ENCODE data around the gene CANT1. TPM values are rescaled to one million over a fixed set of nuclear protein-coding genes. Genes with fewer than 3 reads are reported as not detected.

Gene CANT1
- total and polyA plus RNA-seq, 12 donors, result 10.3 to 78.3 (median 40.4) TPM

- intact Hi-C loops (cut with DNase I), result loop anchor here (2.0 to 5.0 kb wide), 2 partner anchors 34 to 36 kb away; no protein-coding TSS in a partner anchor
- 54 to 64% (median 56%) methylated on average over 23 to 25 of the region's 25 CpGs for WGBS, 4 donors
- H3K36me3 ChIP-seq (replicated peaks in 1 of 2), result peaks cover 0 to 17% of the 10 kb centered on the region in 2 donors
- H3K4me1 ChIP-seq (replicated peaks in 1 of 2), result peaks cover 3 to 6% of the 10 kb centered on the region in 2 donors
- no peak for DNase-seq
- no peaks in the 10 kb centered on the region for H3K27me3 ChIP-seq
- H3K4me3 ChIP-seq, result no peak overlapping the region
- no peak for TF ChIP-seq POLR2A (IDR thresholded peaks at IDR 0.05)
- TF ChIP-seq, protein P1, sequence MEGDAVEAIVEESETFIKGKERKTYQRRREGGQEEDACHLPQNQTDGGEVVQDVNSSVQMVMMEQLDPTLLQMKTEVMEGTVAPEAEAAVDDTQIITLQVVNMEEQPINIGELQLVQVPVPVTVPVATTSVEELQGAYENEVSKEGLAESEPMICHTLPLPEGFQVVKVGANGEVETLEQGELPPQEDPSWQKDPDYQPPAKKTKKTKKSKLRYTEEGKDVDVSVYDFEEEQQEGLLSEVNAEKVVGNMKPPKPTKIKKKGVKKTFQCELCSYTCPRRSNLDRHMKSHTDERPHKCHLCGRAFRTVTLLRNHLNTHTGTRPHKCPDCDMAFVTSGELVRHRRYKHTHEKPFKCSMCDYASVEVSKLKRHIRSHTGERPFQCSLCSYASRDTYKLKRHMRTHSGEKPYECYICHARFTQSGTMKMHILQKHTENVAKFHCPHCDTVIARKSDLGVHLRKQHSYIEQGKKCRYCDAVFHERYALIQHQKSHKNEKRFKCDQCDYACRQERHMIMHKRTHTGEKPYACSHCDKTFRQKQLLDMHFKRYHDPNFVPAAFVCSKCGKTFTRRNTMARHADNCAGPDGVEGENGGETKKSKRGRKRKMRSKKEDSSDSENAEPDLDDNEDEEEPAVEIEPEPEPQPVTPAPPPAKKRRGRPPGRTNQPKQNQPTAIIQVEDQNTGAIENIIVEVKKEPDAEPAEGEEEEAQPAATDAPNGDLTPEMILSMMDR (IDR thresholded peaks at IDR 0.05), result peak in 1 of 6 experiments; percentile 4
- H3K27ac ChIP-seq, result peak overlapping the region in 1 of 5 donors; percentile 15
- no peaks in the 10 kb centered on the region for H3K9me3 ChIP-seq (replicated peaks in 1 of 3)
Observed at GRCh38 chr17:79046197-79046915, 36.8 kb upstream of the CANT1 start.

DNA sequence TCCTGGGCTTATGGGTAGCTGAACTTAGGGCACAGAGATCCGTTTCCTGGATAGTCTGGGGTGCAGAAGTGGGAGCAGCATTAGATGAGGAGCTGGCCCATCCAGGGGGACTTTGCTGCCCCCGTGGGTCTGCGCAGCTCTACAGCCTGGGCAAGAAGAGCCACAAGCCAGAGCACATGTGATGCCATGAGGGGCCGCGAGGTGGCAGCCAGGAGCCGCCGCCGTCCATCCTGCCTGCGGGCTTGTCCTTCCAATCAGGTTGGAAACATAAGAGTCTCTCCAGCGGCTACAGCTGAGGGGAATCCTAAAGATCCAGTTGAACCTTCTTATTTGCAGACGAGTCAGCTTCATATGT, 36.3 kb upstream of the CANT1 start:
- intact Hi-C loops (cut with DNase I), result loop anchor here (2.0 to 5.0 kb wide), 2 partner anchors 35 to 36 kb away; no protein-coding TSS in a partner anchor
- DNase-seq, result peak; percentile 60 to 91 (median 79)
- Histone ChIP-seq H3K4me3 (no peak overlapping the region), H3K27me3 (no peaks in the 10 kb centered on the region), H3K4me1 (replicated peaks in 1 of 2) (peaks cover 3 to 6% of the 10 kb centered on the region in 2 donors), H3K9me3 (replicated peaks in 1 of 3) (no peaks in the 10 kb centered on the region), H3K36me3 (replicated peaks in 1 of 2) (peaks cover 0 to 17% of the 10 kb centered on the region in 2 donors), H3K27ac (no peak overlapping the region)
- WGBS, 4 donors, result 0 to 3% (median 3%) methylated on average over 1 to 11 of the region's 11 CpGs; no CpG with 5 or more reads in 1 of the 4 donors
- no peak for TF ChIP-seq POLR2A (IDR thresholded peaks at IDR 0.05)
- TF ChIP-seq, protein P1 (IDR thresholded peaks at IDR 0.05), result peak; percentile 83 to 92 (median 88)

DNA sequence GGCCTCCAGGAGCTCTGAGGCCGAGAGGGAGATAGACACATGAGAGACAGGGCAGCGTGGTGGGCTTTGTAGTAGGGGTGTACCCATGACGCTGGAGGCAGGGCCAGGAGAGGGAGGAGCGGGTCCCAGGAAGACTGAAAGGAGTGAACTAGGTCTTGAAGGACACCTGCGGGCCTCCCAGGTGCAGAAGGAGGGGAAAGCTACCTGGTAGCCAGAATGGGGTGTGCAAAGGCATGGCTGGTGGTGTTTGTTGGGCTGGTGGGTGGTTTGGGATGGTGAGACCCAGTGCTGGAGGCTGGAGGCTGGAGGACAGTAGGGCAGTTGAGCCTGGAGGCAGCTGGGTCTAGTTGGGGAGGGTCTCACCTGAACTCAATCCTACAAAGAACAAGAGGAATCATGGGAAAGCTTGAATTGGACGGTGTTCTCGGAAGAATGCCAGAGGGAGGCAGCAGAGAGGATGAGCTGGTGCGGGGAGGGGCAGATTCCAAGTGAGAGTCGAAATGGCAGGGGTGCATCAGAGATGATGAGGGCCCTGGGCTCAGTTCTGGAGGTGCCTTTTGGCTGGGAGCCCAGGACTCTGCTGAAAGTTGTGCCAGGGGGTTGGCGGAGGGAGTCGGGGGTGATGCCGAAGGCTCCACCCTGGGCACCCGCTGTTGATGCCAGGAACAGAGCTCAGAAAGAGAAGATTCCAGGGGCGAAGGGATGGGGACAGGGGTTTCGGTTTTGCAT, 35.6 kb upstream of the CANT1 start:
- H3K4me1 ChIP-seq (replicated peaks in 1 of 2), result peaks cover 3 to 6% of the 10 kb centered on the region in 2 donors
- H3K4me3 ChIP-seq, result no peak overlapping the region
- WGBS, 4 donors, result 78 to 80% (median 79%) methylated on average over 15 of the region's 15 CpGs
- no peaks in the 10 kb centered on the region for H3K9me3 ChIP-seq (replicated peaks in 1 of 3)
- no peak for DNase-seq
- TF ChIP-seq POLR2A (IDR thresholded peaks at IDR 0.05), result no peak
- TF ChIP-seq, protein P1 (IDR thresholded peaks at IDR 0.05), result no peak
- H3K27ac ChIP-seq, result no peak overlapping the region
- peaks cover 0 to 17% of the 10 kb centered on the region in 2 donors for H3K36me3 ChIP-seq (replicated peaks in 1 of 2)
- no peaks in the 10 kb centered on the region for H3K27me3 ChIP-seq
- intact Hi-C loops (cut with DNase I), result loop anchor here in 1 of 2 donors (5.0 kb wide), 1 partner anchor 37 kb away; no protein-coding TSS in a partner anchor

- Histone ChIP-seq H3K27me3 (no peaks in the 10 kb centered on the region), H3K9me3 (replicated peaks in 1 of 3) (no peaks in the 10 kb centered on the region), H3K27ac (no peak overlapping the region), H3K4me1 (replicated peaks in 1 of 2) (peaks cover 3 to 6% of the 10 kb centered on the region in 2 donors), H3K36me3 (replicated peaks in 1 of 2) (peaks cover 0 to 17% of the 10 kb centered on the region in 2 donors), H3K4me3 (no peak overlapping the region)
- intact Hi-C loops (cut with DNase I), result loop anchor here in 1 of 2 donors (5.0 kb wide), 1 partner anchor 52 kb away; no protein-coding TSS in a partner anchor
- WGBS, 4 donors, result 76 to 84% (median 81%) methylated on average over 11 of the region's 11 CpGs
- TF ChIP-seq, protein P1 (IDR thresholded peaks at IDR 0.05), result no peak
- no peak for TF ChIP-seq POLR2A (IDR thresholded peaks at IDR 0.05)
- no peak for DNase-seq
Observed at GRCh38 chr17:79044462-79044861, 34.9 kb upstream of the CANT1 start.
